HAP-1 (cell line): ENCODE measurements around the gene PILRA.
"Not testable (repeated sequence)": the region's sequence is repeated elsewhere in the genome, so short reads cannot be mapped to it uniquely, and the experiment has no call there.

Experiments
- DNase-seq, 2 experiments: peaks; one replicate each; pipeline ENCODE4 v3.0.0-alpha.2; 2016 to 2020; ENCODE audit warnings: low spot score in 2 of 2
- H3K27me3 ChIP-seq: fragments of 250-450 bp; sonication (Bioruptor Pico); 2 replicates; pipeline ENCODE4 v1.5.1; 2020; ENCODE audit warnings: low read depth, mild to moderate bottlenecking, moderate library complexity
- H3K36me3 ChIP-seq: fragments of 250-450 bp; sonication (Bioruptor Pico); replicated peaks from 2 replicates; pipeline ENCODE4 v1.5.1; 2020; ENCODE audit warnings: mild to moderate bottlenecking
- H3K4me1 ChIP-seq: fragments of 250-450 bp; sonication (Bioruptor Pico); 2 replicates; pipeline ENCODE4 v1.5.1; 2020; ENCODE audit warnings: mild to moderate bottlenecking
- H3K4me3 ChIP-seq: fragments of 250-450 bp; sonication (Bioruptor Pico); 2 replicates; pipeline ENCODE4 v1.5.1; 2020; ENCODE audit warnings: mild to moderate bottlenecking, moderate library complexity
- H3K9me3 ChIP-seq: fragments of 250-450 bp; sonication (Bioruptor Pico); 2 replicates; pipeline ENCODE4 v1.5.1; 2020; ENCODE audit warnings: mild to moderate bottlenecking, moderate library complexity
- in situ Hi-C: fragments of 300-500 bp; cut with MboI; formaldehyde crosslinking; loops from 3 replicates; pipeline ENCODE4 v1.14.3; 2020; ENCODE audit warnings: low sequenced_read_pairs, inconsistent platforms, mixed read lengths

Gene PILRA

DNA sequence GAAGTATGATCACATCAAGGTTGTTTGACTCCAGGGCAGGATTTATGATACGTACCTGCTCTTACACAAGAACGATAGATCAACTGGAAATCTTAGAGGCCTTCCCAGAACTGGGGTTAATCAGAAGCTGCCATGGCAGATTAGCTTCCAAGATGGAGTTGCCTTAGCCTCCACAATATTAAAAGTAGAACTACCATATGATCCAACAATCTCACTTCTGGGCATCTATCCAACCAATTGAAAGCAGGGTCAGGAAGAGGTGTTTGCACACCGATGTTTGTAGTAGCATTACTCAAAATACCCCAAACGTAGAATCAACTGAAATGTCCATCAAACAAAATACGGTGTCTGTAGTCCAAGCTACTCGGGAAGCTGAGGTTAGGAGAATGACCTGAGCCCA, 8.8 kb upstream of the PILRA start:
- DNase-seq, result no peak
- H3K36me3 ChIP-seq, result peaks cover 67% of the 10 kb centered on the region
- H3K27me3 ChIP-seq, result no peaks in the 10 kb centered on the region
- in situ Hi-C loops, result no loop called here
- peaks cover 5% of the 10 kb centered on the region for H3K4me1 ChIP-seq
- no peaks in the 10 kb centered on the region for H3K9me3 ChIP-seq
- no peak overlapping the region for H3K4me3 ChIP-seq

DNA sequence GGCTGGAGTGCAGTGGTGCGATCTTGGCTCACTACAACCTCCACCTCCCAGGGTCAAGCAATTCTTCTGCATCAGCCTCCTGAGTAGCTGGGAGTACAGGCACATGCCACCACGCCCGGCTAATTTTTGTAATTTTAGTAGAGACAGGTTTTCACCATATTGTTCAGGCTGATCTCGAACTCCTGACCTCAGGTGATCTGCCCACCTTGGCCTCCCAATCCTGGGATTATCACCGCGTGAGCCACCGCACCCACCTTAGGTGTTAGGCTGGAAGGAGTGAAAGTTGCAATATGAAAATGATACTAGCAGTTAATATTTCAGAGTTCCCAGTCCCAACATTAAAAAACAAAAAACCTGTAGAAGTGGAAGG, 7.3 kb upstream of the PILRA start:
- H3K4me3 ChIP-seq, DNase-seq, H3K27me3 ChIP-seq, in situ Hi-C loops, H3K9me3 ChIP-seq: not testable (repeated sequence)
- peaks cover 19% of the 10 kb centered on the region for H3K4me1 ChIP-seq
- H3K36me3 ChIP-seq, result peaks cover 52% of the 10 kb centered on the region

GRCh38 chr7:100366411-100367250, 6.7 kb upstream of the PILRA start:
- Histone ChIP-seq H3K9me3 (no peaks in the 10 kb centered on the region), H3K36me3 (peaks cover 46% of the 10 kb centered on the region), H3K27me3 (no peaks in the 10 kb centered on the region), H3K4me1 (peaks cover 19% of the 10 kb centered on the region), H3K4me3 (no peak overlapping the region)
- in situ Hi-C loops, result no loop called here
- DNase-seq, result no peak

- H3K36me3 ChIP-seq, result peaks cover 40% of the 10 kb centered on the region
- H3K27me3 ChIP-seq, result no peaks in the 10 kb centered on the region
- H3K9me3 ChIP-seq, result no peaks in the 10 kb centered on the region
- H3K4me1 ChIP-seq, result peaks cover 19% of the 10 kb centered on the region
- no peak overlapping the region for H3K4me3 ChIP-seq
- in situ Hi-C loops, result no loop called here
- no peak for DNase-seq
Measured at GRCh38 chr7:100367251-100367620, 6.1 kb upstream of the PILRA start.

GRCh38 chr7:100367676-100368613, 5.3 kb upstream of the PILRA start:
- no peak for DNase-seq
- Histone ChIP-seq H3K9me3 (no peaks in the 10 kb centered on the region), H3K27me3 (no peaks in the 10 kb centered on the region), H3K4me1 (peaks cover 19% of the 10 kb centered on the region), H3K4me3 (no peak overlapping the region), H3K36me3 (peaks cover 34% of the 10 kb centered on the region)
- in situ Hi-C loops, result no loop called here

DNA sequence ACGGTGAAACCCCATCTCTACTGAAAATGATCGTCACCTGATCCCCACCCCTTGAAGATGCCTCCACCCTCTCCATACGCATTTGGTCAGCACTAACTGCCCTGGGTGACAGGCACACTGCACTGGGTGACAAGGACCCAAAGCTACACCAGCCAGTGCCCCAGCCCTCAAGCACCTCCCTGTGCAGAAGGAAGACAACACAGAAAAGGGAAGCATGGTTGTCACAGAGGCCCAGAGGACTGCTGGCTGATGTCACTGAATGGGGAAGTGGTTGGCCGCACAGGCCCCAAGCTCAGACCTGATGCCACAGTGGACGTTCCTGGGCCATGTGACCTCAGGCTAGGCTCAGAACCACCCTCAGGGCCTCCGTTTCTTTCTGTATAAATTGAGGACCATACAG, 4.2 kb upstream of the PILRA start:
- no peaks in the 10 kb centered on the region for H3K9me3 ChIP-seq
- in situ Hi-C loops, result no loop called here
- DNase-seq, result no peak

DNA sequence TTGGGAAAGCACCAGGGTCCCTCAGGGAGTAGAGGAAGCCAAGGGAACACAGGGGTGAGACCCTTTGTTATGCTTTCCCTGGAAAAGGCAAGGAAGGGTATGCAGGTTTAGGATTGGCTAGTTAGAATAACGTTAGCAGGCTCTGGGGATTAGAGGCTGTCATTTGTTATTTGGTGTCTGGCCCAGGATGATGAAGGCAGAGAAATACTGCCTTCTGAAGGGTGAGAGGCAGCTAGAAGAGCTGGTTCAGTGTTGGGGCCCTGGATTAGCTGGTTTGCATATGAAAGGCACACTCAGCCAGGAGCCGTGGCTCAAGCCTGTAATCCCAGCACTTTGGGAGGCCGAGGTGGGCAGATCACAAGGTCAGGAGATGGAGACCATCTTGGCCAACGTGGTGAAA, 3.0 kb upstream of the PILRA start:
- H3K4me3 ChIP-seq, result no peak overlapping the region
- H3K4me1 ChIP-seq, result peaks cover 19% of the 10 kb centered on the region
- no peaks in the 10 kb centered on the region for H3K27me3 ChIP-seq
- peaks cover 16% of the 10 kb centered on the region for H3K36me3 ChIP-seq
- no peaks in the 10 kb centered on the region for H3K9me3 ChIP-seq
- peak; percentile 84 to 93 for DNase-seq
- in situ Hi-C loops, result no loop called here

More for the DNA sequence above, 4.2 kb upstream of the PILRA start:
- Histone ChIP-seq H3K4me3 (no peak overlapping the region), H3K36me3 (peaks cover 27% of the 10 kb centered on the region), H3K4me1 (peaks cover 19% of the 10 kb centered on the region), H3K27me3 (no peaks in the 10 kb centered on the region)

- Histone ChIP-seq H3K9me3 (no peaks in the 10 kb centered on the region), H3K4me3 (no peak overlapping the region), H3K27me3 (no peaks in the 10 kb centered on the region), H3K4me1 (peaks cover 19% of the 10 kb centered on the region), H3K36me3 (peaks cover 15% of the 10 kb centered on the region)
- in situ Hi-C loops, result no loop called here
- DNase-seq, result no peak
Measured at GRCh38 chr7:100370746-100371145, 2.5 kb upstream of the PILRA start.

- in situ Hi-C loops, result no loop called here
- no peak for DNase-seq
Measured at GRCh38 chr7:100371561-100372171, 1.6 kb upstream of the PILRA start.

GRCh38 chr7:100372256-100372655, 1.0 kb upstream of the PILRA start:
- H3K4me3 ChIP-seq, result no peak overlapping the region
- in situ Hi-C loops, result no loop called here
- H3K27me3 ChIP-seq, result no peaks in the 10 kb centered on the region
- DNase-seq, result no peak
- no peaks in the 10 kb centered on the region for H3K9me3 ChIP-seq
- peaks cover 19% of the 10 kb centered on the region for H3K4me1 ChIP-seq
- H3K36me3 ChIP-seq, result peaks cover 10% of the 10 kb centered on the region

More at GRCh38 chr7:100371561-100372171, 1.6 kb upstream of the PILRA start:
- Histone ChIP-seq H3K4me1 (peaks cover 19% of the 10 kb centered on the region), H3K27me3 (no peaks in the 10 kb centered on the region), H3K4me3 (no peak overlapping the region), H3K36me3 (peaks cover 15% of the 10 kb centered on the region), H3K9me3 (no peaks in the 10 kb centered on the region)

DNA sequence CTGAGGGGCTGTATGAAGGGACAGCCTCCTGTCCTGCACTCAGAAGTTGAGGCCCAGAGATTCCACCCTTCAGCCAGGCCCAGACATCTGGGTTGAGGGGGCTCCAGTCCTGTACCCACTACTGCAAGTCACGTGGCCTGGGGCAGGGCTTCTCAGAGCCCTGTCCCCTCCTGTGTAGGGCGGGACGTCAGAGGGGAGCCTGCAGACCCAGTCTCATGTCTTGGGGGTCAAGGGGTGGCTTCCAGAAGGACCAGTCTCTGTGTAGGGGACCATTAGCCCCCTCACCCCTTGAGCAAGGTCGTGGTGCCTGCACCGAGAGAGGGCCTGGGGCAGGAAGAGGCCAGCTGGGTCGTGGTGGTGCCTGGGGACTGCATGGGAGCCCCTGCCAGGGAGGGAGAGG, 593 bp upstream of the PILRA start:
- Histone ChIP-seq H3K4me3 (no peak overlapping the region), H3K9me3 (no peaks in the 10 kb centered on the region), H3K36me3 (peaks cover 6% of the 10 kb centered on the region), H3K4me1 (peaks cover 19% of the 10 kb centered on the region), H3K27me3 (no peaks in the 10 kb centered on the region)
- no peak for DNase-seq
- in situ Hi-C loops, result no loop called here

GRCh38 chr7:100373870-100374598, 747 bp downstream of the PILRA start:
- H3K4me3 ChIP-seq, DNase-seq, H3K27me3 ChIP-seq, in situ Hi-C loops, H3K9me3 ChIP-seq, H3K36me3 ChIP-seq: not testable (repeated sequence)
- peaks cover 19% of the 10 kb centered on the region for H3K4me1 ChIP-seq

- Histone ChIP-seq H3K4me1 (peaks cover 13% of the 10 kb centered on the region), H3K27me3 (no peaks in the 10 kb centered on the region), H3K4me3 (no peak overlapping the region), H3K9me3 (no peaks in the 10 kb centered on the region), H3K36me3 (no peaks in the 10 kb centered on the region; the same call in 1 of the 2 replicates)
- no peak for DNase-seq
- in situ Hi-C loops, result no loop called here
Measured at GRCh38 chr7:100374601-100375000, 1.3 kb downstream of the PILRA start.
